ENCODE results near the gene TRHDE.

TRHDE gene

DNA sequence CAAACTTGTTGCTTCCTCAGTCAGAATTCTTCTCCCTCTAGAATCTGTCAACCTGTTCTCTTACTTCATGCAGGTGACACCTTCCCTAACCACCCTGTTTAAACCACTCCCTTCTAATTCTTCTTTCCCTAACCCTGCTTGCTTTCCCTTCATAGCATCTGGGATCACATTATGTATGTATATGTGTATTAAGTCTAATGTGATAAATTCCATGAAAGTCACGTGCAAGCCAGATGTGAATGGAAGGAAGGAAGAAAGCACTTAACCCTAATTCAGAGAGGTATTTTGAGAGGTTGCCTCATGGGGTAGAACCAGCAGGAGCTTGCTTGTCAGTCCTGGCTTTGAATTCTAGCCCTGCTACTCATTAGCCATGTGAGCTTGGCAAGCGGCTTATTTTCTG, 340.0 kb downstream of the TRHDE start:
- TF ChIP-seq, protein P1, sequence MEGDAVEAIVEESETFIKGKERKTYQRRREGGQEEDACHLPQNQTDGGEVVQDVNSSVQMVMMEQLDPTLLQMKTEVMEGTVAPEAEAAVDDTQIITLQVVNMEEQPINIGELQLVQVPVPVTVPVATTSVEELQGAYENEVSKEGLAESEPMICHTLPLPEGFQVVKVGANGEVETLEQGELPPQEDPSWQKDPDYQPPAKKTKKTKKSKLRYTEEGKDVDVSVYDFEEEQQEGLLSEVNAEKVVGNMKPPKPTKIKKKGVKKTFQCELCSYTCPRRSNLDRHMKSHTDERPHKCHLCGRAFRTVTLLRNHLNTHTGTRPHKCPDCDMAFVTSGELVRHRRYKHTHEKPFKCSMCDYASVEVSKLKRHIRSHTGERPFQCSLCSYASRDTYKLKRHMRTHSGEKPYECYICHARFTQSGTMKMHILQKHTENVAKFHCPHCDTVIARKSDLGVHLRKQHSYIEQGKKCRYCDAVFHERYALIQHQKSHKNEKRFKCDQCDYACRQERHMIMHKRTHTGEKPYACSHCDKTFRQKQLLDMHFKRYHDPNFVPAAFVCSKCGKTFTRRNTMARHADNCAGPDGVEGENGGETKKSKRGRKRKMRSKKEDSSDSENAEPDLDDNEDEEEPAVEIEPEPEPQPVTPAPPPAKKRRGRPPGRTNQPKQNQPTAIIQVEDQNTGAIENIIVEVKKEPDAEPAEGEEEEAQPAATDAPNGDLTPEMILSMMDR (conservative IDR thresholded peaks at IDR 0.05; ENCODE audit: control insufficient read depth, insufficient read depth, low read depth, low read length) = no peak
- DNase-seq (ENCODE audit: low read depth) = no peak
- no peak overlapping the region for H3K4me3 ChIP-seq (ENCODE audit: control insufficient read depth, low read depth, low read length)

GRCh38 chr12:72618764-72619163, 346.6 kb downstream of the TRHDE start:
- DNase-seq (ENCODE audit: low read depth) = no peak
- no peak overlapping the region for H3K4me3 ChIP-seq (ENCODE audit: control insufficient read depth, low read depth, low read length)
- TF ChIP-seq, protein P1 (conservative IDR thresholded peaks at IDR 0.05; ENCODE audit: control insufficient read depth, insufficient read depth, low read depth, low read length) = no peak

DNA sequence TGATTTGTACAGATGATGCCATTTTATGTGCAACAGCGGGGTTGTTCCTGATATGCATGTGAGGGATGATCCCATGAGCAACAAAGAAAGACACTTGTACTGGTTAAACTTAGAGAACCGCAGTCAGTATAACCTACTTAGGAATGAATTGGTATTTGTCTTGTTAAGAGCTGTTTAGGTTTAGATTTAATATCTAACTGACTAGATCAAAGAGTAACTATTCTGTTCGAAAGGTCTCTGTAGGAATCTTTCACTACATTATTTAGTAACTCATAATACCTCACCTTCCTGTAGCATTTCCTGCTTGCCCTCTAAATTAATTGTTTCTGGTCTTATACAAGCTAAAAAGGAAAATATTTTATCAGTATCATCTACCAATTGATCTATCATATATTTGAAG, 350.4 kb downstream of the TRHDE start:
- TF ChIP-seq, protein P1 (conservative IDR thresholded peaks at IDR 0.05; ENCODE audit: control insufficient read depth, insufficient read depth, low read depth, low read length) = no peak

DNA sequence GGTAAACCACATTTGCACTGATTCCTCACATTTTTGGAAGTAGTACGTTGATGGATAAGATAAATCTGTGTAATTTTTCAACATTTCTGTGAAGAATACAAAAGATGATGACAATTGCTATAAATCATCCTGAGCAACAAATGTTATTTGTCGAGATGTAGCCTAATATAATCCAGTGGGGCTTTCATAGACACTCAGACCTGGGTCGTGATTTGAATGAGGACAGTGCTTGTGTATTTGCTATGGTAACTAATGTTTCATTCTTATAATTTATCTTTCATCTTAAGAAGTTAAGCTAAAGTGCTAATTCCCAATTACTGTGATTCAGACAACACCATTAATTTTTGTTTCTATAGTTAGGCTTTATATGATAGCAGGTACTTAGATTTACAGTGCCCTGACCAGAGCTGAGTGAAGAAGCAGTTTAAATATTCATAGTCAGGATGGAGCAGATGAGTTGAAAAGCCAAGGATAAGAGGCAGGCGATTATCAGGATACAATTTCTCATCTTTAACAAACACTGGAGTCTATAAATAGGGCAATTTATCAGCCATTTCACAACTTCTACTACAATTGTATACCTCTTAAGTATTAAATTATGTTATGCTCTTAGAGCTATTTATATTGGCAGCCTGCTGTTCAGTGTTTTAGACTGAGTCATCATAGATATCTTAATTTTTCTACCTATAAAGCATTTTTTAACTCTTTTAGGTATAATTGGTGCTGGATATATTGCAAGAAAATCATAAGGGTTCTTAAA, 359.9 kb downstream of the TRHDE start:
- no peak overlapping the region for H3K4me3 ChIP-seq (ENCODE audit: control insufficient read depth, low read depth, low read length)
- TF ChIP-seq, protein P1 (conservative IDR thresholded peaks at IDR 0.05; ENCODE audit: control insufficient read depth, insufficient read depth, low read depth, low read length) = no peak
- DNase-seq (ENCODE audit: low read depth) = no peak

More for the DNA sequence above, 350.4 kb downstream of the TRHDE start:
- no peak overlapping the region for H3K4me3 ChIP-seq (ENCODE audit: control insufficient read depth, low read depth, low read length)
- DNase-seq (ENCODE audit: low read depth) = no peak

- no peak overlapping the region for H3K4me3 ChIP-seq (ENCODE audit: control insufficient read depth, low read depth, low read length)
- TF ChIP-seq, protein P1 (conservative IDR thresholded peaks at IDR 0.05; ENCODE audit: control insufficient read depth, insufficient read depth, low read depth, low read length) = no peak
- DNase-seq (ENCODE audit: low read depth) = no peak
Observed at GRCh38 chr12:72642706-72643105, 370.5 kb downstream of the TRHDE start.

- no peak for DNase-seq (ENCODE audit: low read depth)
- no peak overlapping the region for H3K4me3 ChIP-seq (ENCODE audit: control insufficient read depth, low read depth, low read length)
- TF ChIP-seq, protein P1 (conservative IDR thresholded peaks at IDR 0.05; ENCODE audit: control insufficient read depth, insufficient read depth, low read depth, low read length) = no peak
Observed at GRCh38 chr12:72647139-72647538, 375.0 kb downstream of the TRHDE start.

Measured in fibroblast of mammary gland (primary cell).